HG03460 (cell line): Measurements from ENCODE around the gene NFIA.
"Not testable (repeated sequence)": the region's sequence is repeated elsewhere in the genome, so short reads cannot be mapped to it uniquely, and the experiment has no call there.

Experiments
- ATAC-seq: cut with Tn5 transposase; IDR thresholded peaks from one replicate; pipeline ENCODE4 v1.9.1; 2021; ENCODE audit not compliant: unreplicated experiment

Gene NFIA

DNA sequence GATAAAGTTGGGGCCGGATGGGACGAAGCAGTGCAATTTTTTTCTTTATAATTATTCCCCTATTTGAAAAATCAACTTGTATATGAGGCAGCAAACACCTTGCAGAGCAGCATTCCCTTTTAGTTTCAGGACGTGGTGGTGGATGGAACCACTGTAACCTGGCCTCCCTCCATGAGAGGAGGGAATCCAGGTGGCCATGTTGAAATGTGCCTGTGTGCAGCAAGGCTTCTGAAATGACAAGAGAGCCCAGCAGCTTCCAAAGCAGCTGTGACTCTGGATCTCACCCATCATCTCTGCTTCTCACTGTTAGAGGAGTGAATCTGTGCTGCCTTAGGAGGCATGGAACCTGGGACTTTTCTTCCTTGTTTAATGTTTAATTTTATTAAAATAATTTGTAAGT is 42.3 kb downstream of the NFIA start:
- ATAC-seq, result no peak

DNA sequence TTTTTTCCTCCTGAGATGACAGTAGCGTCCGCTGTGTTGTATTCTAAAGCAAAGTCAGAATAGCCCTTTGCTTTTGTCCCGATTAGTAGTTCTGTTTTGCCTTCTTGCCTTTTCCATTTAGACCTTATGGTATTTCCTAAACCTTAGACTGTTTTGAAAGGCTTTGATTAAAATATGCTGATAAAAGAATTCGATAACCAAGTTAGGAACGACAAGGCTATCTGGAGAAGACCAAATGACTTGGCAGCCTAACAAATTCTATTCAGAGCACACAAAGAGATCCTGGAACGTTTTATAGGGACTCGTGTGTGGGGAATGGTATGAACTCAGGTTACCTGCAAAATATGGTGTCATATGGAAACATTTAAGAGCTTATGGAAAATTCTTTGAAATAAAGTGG is 42.9 kb downstream of the NFIA start:
- no peak for ATAC-seq

DNA sequence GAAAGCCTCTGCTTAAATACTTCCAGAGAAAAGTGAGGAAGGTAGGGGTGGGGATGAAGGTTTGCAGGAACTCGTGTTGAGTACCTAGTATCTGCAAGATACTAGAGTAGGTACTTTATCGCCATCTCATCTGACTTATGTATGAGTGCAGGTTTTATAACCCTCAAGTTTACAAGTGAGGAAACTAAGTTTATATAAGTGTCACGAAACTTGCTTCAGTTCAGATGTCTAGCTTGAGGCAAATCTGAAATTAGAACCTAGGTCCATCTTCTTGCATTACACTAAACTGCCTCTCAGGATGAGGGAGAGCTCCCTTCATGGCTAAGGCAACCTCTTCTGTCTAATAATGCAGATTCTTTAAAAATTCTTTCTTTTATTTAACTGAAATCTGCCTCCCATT is 43.5 kb downstream of the NFIA start:
- no peak for ATAC-seq

GRCh38 chr1:61126843-61127242 is 44.5 kb downstream of the NFIA start:
- ATAC-seq, result not testable (repeated sequence)

DNA sequence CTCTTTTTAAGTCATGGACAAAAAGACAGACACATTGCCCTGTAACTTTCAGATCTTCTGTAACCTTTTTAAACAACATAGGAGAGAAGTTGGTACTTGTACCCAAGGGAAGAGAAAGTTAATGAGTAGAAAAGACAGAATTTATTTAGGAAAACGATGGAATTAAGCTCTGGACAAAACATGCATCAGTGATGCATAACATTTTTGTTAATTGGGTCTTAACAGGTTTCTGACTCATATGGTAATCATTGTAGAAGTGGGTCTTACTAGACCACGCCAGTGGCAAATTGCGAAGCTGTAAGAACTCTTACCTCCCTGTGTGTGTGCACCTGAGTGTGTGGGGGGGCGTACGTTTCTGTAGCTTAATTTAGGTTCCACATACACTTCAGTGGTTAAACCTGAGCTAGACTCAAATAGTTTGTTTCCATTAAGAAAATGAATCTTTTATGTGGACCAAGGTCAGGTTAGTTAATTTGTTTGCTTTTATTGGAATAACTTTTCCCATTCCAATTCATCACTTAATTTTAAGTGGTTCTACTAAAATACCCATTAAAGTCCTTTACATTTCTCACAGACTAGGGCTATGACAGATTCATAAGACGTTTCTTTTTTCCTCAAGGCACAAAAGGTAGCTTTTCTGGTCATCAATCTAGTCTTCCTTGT is 48.1 kb downstream of the NFIA start:
- no peak for ATAC-seq

DNA sequence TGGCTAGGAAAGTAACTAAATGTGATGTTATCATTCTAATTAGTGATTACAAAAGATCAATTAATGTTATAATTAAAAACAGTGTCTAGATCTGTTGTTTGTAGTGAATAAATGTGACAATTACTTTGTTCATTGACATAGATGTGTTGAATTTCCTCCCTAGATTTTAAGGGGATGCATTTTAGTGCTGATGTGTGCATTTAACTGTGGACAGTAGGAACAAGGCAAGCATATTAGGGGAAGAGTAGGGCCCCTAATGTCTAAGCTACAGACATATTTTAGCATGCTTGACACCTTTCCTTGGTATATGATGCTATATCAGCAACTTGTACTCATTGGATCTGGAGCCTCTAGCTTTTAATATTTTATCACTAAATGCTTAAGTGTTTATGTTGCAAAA is 48.9 kb downstream of the NFIA start:
- ATAC-seq, result no peak

GRCh38 chr1:61131716-61132115 is 49.4 kb downstream of the NFIA start:
- no peak for ATAC-seq

DNA sequence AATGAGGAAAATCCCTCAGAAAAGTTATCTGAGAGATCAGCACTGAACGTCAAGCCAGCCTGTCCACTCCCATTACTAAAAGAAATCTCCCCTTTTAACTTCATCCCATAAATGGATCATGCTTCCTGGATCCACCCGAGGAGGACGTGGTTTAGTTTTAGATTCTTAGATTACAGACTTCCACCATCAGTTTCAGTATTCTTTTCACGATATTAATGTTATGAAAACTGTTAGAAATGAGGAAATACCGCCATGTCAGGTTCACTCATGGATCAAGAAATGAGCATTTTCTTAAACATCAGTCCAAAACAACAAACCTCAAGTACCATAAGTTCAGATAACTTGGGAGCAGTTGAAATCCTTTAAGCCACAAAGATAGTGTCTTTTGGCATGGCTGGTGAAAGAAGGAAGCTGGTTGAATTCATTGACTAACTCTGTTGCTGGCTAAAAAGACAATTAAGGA is 49.8 kb downstream of the NFIA start:
- no peak for ATAC-seq

DNA sequence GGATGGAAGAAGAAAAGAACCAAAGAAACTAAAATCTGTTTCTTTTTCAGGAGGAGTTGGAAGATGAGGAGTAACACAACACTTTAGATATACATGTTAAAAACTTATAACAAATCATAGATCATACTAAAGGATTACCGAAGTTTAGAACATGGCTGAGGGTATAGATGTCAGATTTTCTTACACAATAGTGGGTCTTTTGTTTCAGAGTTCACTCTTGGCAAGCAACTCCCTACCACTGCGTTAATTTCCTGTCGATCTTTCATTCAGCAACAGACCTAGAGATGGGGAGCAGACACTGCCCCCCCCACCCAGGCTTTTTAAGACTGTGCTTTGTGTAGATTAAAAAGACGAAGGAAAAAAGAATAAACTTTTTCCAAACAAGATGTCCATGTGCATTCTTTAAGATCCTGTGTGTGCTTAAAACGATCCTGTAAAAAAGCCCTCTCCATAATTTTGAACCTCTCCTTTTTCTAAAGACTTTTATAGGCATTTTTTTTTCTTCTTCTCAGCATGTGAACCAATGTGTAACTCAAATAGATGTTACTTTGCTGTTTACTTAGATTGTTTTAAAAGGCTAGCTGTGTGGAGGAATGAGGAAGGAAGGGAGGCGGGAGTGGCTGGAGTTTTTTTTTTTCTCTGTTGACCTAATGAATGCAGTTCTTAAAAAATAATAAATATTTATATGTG is 50.4 kb downstream of the NFIA start:
- ATAC-seq, result no peak

DNA sequence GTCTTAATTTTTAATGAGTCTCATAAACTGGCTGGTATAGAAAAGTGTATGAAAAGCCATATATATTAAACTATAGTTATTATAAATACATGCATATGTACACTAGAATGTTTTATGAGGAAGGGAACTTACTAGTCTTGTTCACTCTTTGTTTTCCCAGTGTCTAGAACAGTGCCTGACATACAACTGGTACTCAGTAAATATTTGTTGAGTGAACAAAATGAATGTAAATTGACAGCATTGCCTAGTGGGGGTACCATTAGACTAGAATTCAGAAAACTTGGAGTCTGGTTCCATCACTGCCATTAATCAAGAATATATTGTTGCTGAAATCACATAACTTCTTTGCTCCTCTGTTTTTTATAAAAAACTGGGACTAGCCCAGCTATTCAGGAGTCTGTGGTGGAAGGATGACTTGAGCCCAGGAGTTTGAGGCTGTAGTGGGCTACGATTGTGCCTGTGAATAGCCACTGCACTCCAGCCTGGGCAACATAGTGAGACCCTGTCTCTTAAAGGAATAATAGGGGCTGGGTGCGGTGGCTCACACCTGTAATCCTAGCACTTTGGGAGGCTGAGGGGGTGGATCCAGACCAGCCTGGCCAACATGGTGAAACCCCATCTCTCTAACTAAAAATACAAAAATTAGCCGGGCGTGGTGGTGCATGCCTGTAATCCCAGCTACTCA is 51.1 kb downstream of the NFIA start:
- ATAC-seq, result no peak

DNA sequence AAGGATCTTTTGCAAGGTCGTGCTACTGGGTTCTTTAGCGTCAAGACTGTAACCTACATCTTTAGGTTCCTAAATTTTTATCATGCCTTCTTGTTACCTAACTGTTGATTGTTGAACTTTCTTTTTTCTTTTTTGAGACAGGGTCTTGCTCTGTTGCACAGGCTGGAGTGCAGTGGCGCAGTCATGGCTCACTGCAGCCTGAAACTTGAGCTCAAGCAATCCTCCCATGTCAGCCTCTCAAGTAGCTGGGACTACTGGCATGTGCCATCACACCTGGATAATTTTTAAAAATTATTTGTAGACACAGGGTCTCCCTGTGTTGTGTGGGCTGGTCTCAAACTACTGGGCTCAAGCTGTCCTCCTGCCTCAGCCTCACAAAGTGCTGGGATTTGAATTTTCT is 52.9 kb downstream of the NFIA start:
- no peak for ATAC-seq

- ATAC-seq, result no peak
Measured at GRCh38 chr1:61138305-61138704, 55.9 kb downstream of the NFIA start.

DNA sequence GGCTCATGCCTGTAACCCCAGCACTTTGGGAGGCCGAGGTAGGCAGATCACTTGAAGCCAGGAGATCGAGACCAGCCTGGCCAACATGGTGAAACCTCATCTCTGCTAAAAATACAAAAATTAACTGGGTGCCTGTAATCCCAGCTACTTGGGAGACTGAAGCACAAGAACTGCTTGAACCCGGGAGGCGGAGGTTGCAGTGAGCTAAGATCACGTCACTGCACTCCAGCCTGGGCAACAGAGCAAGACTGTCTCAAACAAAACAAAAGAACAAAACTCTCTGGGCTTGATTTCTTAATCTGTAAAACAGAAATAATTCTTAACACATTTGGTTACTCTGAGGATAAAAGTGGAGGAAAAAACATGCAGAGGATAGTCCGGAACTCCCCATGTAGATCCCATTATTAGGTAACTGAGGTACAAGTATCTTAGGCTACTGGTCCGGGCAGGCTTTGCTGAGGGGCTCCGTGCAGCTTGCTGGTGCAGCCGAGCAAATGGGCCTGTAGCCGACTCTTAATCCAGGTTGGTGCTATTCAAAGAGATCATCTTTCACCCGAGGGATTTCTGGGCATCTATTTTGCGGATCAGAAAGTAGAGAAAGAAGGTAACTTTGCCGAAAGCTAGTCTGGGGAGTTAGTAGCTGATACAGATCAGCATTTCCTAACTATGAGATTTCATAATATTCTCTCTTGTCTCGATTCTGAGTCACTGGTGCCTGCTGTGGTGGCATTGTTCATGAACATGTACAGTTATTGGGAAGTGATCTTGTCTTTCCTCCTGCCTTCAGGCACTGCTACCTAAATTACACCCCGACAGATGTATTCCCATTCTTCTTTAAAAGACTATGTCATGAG is 56.8 kb downstream of the NFIA start:
- no peak for ATAC-seq

DNA sequence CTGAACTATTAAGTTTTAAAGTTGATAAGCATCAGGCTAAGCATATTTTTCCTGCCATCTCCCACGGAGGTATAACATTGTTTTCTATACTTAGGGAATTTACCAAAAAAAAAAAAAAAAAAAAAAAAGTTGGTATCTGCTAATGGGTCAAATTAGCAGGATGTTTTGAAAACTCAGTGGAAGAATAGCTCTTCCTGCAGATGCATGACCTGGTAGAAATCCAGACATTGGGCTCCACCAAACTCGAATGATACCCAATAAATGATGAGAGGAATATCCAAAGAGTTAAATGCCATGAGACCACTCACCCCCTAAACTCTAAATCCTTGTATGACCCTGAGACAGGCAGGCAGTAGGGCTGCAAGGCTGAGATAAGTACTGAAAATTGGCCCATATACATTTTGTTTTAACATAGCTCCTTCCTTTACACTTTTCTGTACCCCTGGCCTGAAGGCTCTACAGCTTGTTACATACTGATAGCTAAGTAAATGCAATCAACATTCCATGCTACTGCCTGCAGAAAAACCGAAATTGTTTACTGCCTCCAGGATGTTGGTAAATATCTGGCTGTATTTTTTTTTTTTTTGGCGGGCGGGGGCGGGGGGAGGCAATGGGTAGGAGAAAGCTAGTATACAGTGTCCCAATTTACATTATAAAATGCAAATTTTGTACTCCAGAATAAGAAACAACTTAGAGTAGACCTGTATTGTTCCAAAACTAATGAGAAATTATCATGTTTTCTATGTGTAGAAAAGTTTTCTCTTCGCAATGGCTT is 57.6 kb downstream of the NFIA start:
- no peak for ATAC-seq

DNA sequence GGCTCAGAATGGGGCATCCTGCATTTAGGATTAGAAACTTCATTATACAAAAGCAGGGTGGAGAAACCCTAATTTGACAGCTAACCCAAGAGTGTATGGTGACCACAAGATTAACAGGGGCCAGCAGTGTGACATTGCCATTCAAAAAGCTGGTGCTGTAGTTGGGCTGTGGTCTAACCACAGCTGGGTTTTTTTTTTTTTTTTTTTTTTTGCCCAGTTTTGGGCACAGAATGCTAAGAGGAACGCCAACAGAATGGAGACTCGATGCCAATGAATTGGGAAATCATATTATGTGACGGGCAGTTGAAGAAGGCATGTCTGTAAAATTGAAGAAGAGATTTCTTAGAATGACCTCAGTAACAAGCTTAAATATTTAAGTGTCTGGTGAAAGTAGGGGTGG is 58.4 kb downstream of the NFIA start:
- ATAC-seq, result no peak

DNA sequence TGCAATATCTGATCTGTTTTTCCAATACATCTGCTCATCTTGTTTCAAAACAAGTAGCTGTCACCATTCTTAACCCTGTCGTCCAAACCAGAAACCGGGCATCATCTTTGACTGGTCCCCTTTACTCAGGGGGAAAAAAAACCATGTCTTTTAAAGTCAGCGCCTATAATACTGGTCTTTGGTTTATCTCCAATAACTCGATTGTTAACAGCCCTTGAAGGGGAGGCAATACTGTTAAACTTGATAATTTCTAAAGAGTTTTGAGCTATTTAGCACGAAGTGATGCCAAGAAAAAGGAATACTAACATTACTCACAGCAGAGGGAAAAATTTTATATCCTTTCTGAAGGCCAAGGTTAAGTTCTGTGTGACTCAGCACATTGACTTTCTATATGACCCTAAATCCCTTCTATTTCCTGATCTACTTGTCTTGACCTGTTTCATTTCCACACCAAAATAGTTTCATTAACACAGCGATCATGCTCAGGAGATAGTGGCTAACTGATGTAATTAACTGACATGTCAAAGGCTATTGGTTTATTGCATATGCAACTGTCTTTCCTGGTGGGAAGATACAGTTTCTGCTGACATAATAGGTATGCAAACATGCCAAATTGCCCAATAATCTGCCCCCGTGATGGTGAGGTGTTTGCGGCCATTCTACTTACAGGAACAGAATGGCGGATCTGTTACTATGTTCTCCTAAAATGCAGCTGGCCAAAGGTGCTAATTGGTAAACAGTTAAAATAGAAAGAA is 59.1 kb downstream of the NFIA start:
- no peak for ATAC-seq

DNA sequence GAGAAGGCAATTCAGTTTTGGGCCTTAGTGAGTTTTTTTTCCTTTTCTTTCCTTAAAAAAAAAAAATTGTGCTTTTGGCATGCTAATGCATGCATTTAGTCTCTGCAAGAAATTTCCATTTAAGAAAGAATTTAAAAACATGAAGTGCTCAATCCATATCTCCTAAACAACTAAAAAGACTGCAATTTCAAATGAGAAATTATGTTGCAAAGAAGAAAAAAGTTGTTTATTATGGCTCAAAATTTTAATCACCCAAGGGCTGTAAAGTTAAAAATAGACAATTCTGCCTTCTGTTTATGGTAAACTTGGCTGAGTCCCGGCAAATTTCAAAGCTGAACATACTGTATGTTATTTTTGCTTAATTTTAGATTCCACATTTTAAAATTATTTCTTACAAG is 59.7 kb downstream of the NFIA start:
- no peak for ATAC-seq

GRCh38 chr1:61142726-61143500 is 60.6 kb downstream of the NFIA start:
- no peak for ATAC-seq

GRCh38 chr1:61143821-61144424 is 61.6 kb downstream of the NFIA start:
- no peak for ATAC-seq
